Adipose tissue (tissue), 3 donors: ENCODE measurements around the gene ZMAT3. TPM values are rescaled to one million over a fixed set of nuclear protein-coding genes. Genes with fewer than 3 reads are reported as not detected.
"Not testable (repeated sequence)": the region's sequence is repeated elsewhere in the genome, so short reads cannot be mapped to it uniquely, and the experiment has no call there.

Experiments
- H3K27ac ChIP-seq: one replicate; pipeline ENCODE4 v1.5.1; 2013; ENCODE audit warnings: low read depth, low read length
- WGBS, 3 donors: extraction: QIAGEN DNeasy Blood & Tissue Kit; methylation state at CpG; one replicate each; pipeline ENCODE4 v1.1.7; 2013; 5-methylcytosine and 5-hydroxymethylcytosine counted together
- polyA plus RNA-seq, 3 donors: library from polyadenylated mRNA; stranded (reverse); fragments of 200-250 nt; gene quantifications; one replicate each; pipeline ENCODE4 v1.2.3, GENCODE V29; 2013
- donor health status: healthy with polysubstance abuse.
- donor health status: Bipolar disorder and iron deficiency.
- donor health status: healthy.

ZMAT3 gene
- polyA plus RNA-seq: 1 to 10 TPM; 1.2 to 5.6 (median 2.2) TPM

- WGBS, 3 donors: 0 to 1% (median 0%) methylated on average over 80 of the region's 80 CpGs
Measured at GRCh38 chr3:179071323-179072099, at the start of gene ZMAT3. TSS of gene ZMAT3 (minus strand) at chr3:179071809. CDS start at chr3:179067752, 4,057 bp downstream.

GRCh38 chr3:179116816-179117215 is 45.2 kb upstream of the ZMAT3 start:
- 65 to 68% (median 67%) methylated on average over 2 of the region's 2 CpGs for WGBS, 3 donors

More at GRCh38 chr3:179071323-179072099, at the start of gene ZMAT3:
- H3K27ac ChIP-seq: no peak within 1 kb of the TSS

GRCh38 chr3:179115444-179115843 is 43.8 kb upstream of the ZMAT3 start:
- 46 to 67% (median 55%) methylated on average over 1 of the region's 1 CpG for WGBS, 3 donors
- not testable (repeated sequence) for H3K27ac ChIP-seq

More at GRCh38 chr3:179116816-179117215, 45.2 kb upstream of the ZMAT3 start:
- no peak overlapping the region for H3K27ac ChIP-seq

GRCh38 chr3:179113903-179114302 is 42.3 kb upstream of the ZMAT3 start:
- no peak overlapping the region for H3K27ac ChIP-seq
- WGBS, 3 donors: 52 to 57% (median 54%) methylated on average over 2 of the region's 2 CpGs

- 63 to 72% (median 69%) methylated on average over 1 of the region's 1 CpG for WGBS, 3 donors
- no peak overlapping the region for H3K27ac ChIP-seq
Measured at GRCh38 chr3:179108086-179108485, 36.5 kb upstream of the ZMAT3 start.

GRCh38 chr3:179107617-179108016 is 36.0 kb upstream of the ZMAT3 start:
- H3K27ac ChIP-seq: no peak overlapping the region
- WGBS, 3 donors: 86 to 90% (median 89%) methylated on average over 3 of the region's 3 CpGs

GRCh38 chr3:179105881-179106280 is 34.3 kb upstream of the ZMAT3 start:
- no peak overlapping the region for H3K27ac ChIP-seq
- 16 to 42% (median 28%) methylated on average over 1 of the region's 1 CpG for WGBS, 3 donors

- H3K27ac ChIP-seq: no peak overlapping the region
Measured at GRCh38 chr3:179100652-179101051, 29.0 kb upstream of the ZMAT3 start.

GRCh38 chr3:179098388-179099077 is 26.9 kb upstream of the ZMAT3 start:
- no peak overlapping the region for H3K27ac ChIP-seq
- 69 to 86% (median 75%) methylated on average over 7 of the region's 7 CpGs for WGBS, 3 donors

GRCh38 chr3:179093807-179094206 is 22.2 kb upstream of the ZMAT3 start:
- WGBS, 3 donors: 73 to 94% (median 94%) methylated on average over 1 of the region's 1 CpG
- H3K27ac ChIP-seq: no peak overlapping the region

- no peak overlapping the region for H3K27ac ChIP-seq
Measured at GRCh38 chr3:179091113-179091512, 19.5 kb upstream of the ZMAT3 start.

- WGBS, 3 donors: 37 to 59% (median 53%) methylated on average over 2 of the region's 2 CpGs
Measured at GRCh38 chr3:179088306-179088705, 16.7 kb upstream of the ZMAT3 start.

GRCh38 chr3:179083977-179084376 is 12.4 kb upstream of the ZMAT3 start:
- no peak overlapping the region for H3K27ac ChIP-seq
- WGBS, 3 donors: 56 to 62% (median 61%) methylated on average over 2 of the region's 2 CpGs

More at GRCh38 chr3:179088306-179088705, 16.7 kb upstream of the ZMAT3 start:
- no peak overlapping the region for H3K27ac ChIP-seq

GRCh38 chr3:179082416-179082815 is 10.8 kb upstream of the ZMAT3 start:
- 72 to 82% (median 77%) methylated on average over 3 of the region's 3 CpGs for WGBS, 3 donors
- no peak overlapping the region for H3K27ac ChIP-seq

- H3K27ac ChIP-seq: no peak overlapping the region
- WGBS, 3 donors: 69 to 77% (median 75%) methylated on average over 2 of the region's 2 CpGs
Measured at GRCh38 chr3:179081885-179082284, 10.3 kb upstream of the ZMAT3 start.

GRCh38 chr3:179079537-179079936 is 7.9 kb upstream of the ZMAT3 start:
- WGBS, 3 donors: 88 to 91% (median 88%) methylated on average over 4 of the region's 4 CpGs
- H3K27ac ChIP-seq: no peak overlapping the region

GRCh38 chr3:179076243-179077027 is 4.8 kb upstream of the ZMAT3 start:
- no peak overlapping the region for H3K27ac ChIP-seq
- WGBS, 3 donors: 64 to 84% (median 83%) methylated on average over 4 of the region's 4 CpGs

GRCh38 chr3:179074656-179075055 is 3.0 kb upstream of the ZMAT3 start:
- no peak overlapping the region for H3K27ac ChIP-seq
- WGBS, 3 donors: 46 to 90% (median 49%) methylated on average over 3 of the region's 3 CpGs

GRCh38 chr3:179073816-179074215 is 2.2 kb upstream of the ZMAT3 start:
- 73 to 83% (median 77%) methylated on average over 2 of the region's 2 CpGs for WGBS, 3 donors
- H3K27ac ChIP-seq: no peak overlapping the region
